ENCODE data around the gene CASP3. TPM values are rescaled to one million over a fixed set of nuclear protein-coding genes. Genes with fewer than 3 reads are reported as not detected.

The CASP3 gene
- total and polyA plus RNA-seq, 9 of the 15 experiments (the other 6 are each of a cell fraction or from before 2014, with no cell fraction given) = 17.6 to 40.1 (median 31.8) TPM

DNA sequence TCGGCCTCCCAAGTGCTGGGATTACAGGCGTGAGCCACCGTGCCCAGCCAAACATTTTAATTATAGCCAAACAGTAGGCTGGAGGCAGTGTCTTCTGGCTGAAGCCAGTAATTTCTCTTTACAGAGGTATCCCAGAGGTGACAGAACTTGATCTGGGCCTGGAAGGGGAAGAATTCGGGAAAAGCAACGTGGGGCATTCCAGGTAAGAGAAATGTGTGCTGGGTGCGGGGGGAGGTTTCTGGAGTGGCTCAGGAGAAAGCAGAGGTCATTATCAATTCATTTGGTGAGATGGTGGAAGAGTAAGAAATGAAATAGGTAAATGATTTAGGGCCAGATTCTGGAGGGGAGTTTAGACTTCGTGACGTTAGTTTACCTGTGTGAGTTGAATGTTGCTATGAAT lies 2.7 kb upstream of the CASP3 start:
- peaks cover 16 to 19% of the 10 kb centered on the region in 2 experiments for H3K4me1 ChIP-seq (replicated peaks in 1 of 2; ENCODE audit: control insufficient read depth in 2 of 2, insufficient read depth in 2 of 2, low read length in 2 of 2)
- FAIRE-seq (no peak), ATAC-seq (no peak), DNase-seq (ENCODE audit: extremely low read depth in 1 of 4, low spot score in 3 of 4) (no peak)
- POLR2A ChIA-PET = no interaction called here
- no peak for TF ChIP-seq OTX1 (CRISPR knock-in tag; IDR thresholded peaks at IDR 0.05)
- no peak for TF ChIP-seq ZNF75A (CRISPR knock-in tag; IDR thresholded peaks at IDR 0.05)
- no peak for TF ChIP-seq NRF1 (conservative IDR thresholded peaks at IDR 0.05 in 1 of 2, IDR thresholded peaks at IDR 0.05 in 1 of 2)
- no peak for TF ChIP-seq SP2 (IDR thresholded peaks at IDR 0.05; ENCODE audit: extremely low read depth, low read depth, low read length, poor library complexity, severe bottlenecking)
- TF ChIP-seq RBM22 (IDR thresholded peaks at IDR 0.05; ENCODE audit: low read depth, low read length, poor library complexity, severe bottlenecking) = no peak
- no peak overlapping the region for H3K9ac ChIP-seq (ENCODE audit: insufficient read depth in 1 of 2, low read depth in 2 of 2, low read length in 2 of 2)
- peaks cover 7% of the 10 kb centered on the region; the same call in 1 of the 2 replicates for H4K20me1 ChIP-seq (replicated peaks; ENCODE audit: control insufficient read depth, insufficient read depth, low read length)
- no peaks in the 10 kb centered on the region for H3K9me1 ChIP-seq (ENCODE audit: control insufficient read depth, insufficient read depth, low read length)
- H3K4me2 ChIP-seq (ENCODE audit: insufficient read depth, low read length) = no peak overlapping the region
- in situ Hi-C loops (cut with MboI) = no loop called here
- H3K27me3 ChIP-seq (ENCODE audit: control insufficient read depth in 2 of 2, insufficient read depth in 2 of 2, low read length in 2 of 2) = no peaks in the 10 kb centered on the region
- H3K4me3 ChIP-seq = no peak overlapping the region
- BruUV-seq (replicated peaks) = no TSS peak
- no peak overlapping the region for H2AFZ ChIP-seq (ENCODE audit: low read depth, low read length)
- H3K36me3 ChIP-seq (ENCODE audit: control insufficient read depth, insufficient read depth, low read length) = peaks cover 11% of the 10 kb centered on the region
- peaks cover 35% of the 10 kb centered on the region for H3K79me2 ChIP-seq (ENCODE audit: control insufficient read depth, insufficient read depth, low read length)
- H3K9me3 ChIP-seq (replicated peaks; ENCODE audit: control insufficient read depth, insufficient read depth, low read depth, low read length) = no peaks in the 10 kb centered on the region
- intact Hi-C loops (cut with micrococcal nuclease) = no loop called here
- H3K27ac ChIP-seq (ENCODE audit: extremely low read depth, low read depth, low read length) = no peak overlapping the region
- CTCF ChIA-PET (ENCODE audit: low intra/inter-chr PET ratio) = no interaction called here
- 95% methylated on average over 5 of the region's 8 CpGs for WGBS (ENCODE audit: insufficient coverage, low coverage, missing lambda C conversion rate)
